Hepatocyte (in vitro differentiated cells): ENCODE measurements around the gene TMPRSS2. TPM values are rescaled to one million over a fixed set of nuclear protein-coding genes. Genes with fewer than 3 reads are reported as not detected.

ENCODE experiments used
- DNase-seq: peaks from one replicate; pipeline ENCODE4 v3.0.0-alpha.2; 2016; ENCODE audit warnings: low spot score
- H2AFZ ChIP-seq: fragments of 200-600 bp; sonication (generic); 2 replicates; pipeline ENCODE4 v1.6.0; 2016; ENCODE audit warnings: antibody characterized with exemption, mild to moderate bottlenecking
- H3K27ac ChIP-seq: fragments of 200-600 bp; sonication (generic); 2 replicates; pipeline ENCODE4 v1.5.1; 2016; ENCODE audit warnings: mild to moderate bottlenecking
- H3K27me3 ChIP-seq: fragments of 200-600 bp; sonication (generic); 2 replicates; pipeline ENCODE4 v1.6.1; 2016
- H3K36me3 ChIP-seq: fragments of 200-600 bp; sonication (generic); replicated peaks from 2 replicates; pipeline ENCODE4 v1.5.1; 2016; ENCODE audit warnings: low read depth; ENCODE audit not compliant: insufficient read depth
- H3K4me1 ChIP-seq: fragments of 200-600 bp; sonication (generic); 2 replicates; pipeline ENCODE4 v1.5.1; 2016; ENCODE audit warnings: mild to moderate bottlenecking, moderate library complexity; ENCODE audit not compliant: insufficient read depth
- H3K4me2 ChIP-seq: fragments of 200-600 bp; sonication (generic); 2 replicates; pipeline ENCODE4 v1.6.0; 2016
- H3K4me3 ChIP-seq: fragments of 200-600 bp; sonication (generic); 2 replicates; pipeline ENCODE4 v1.5.1; 2016; ENCODE audit warnings: mild to moderate bottlenecking
- H3K79me2 ChIP-seq: fragments of 200-600 bp; sonication (generic); 2 replicates; pipeline ENCODE4 v1.6.0; 2017; ENCODE audit warnings: mild to moderate bottlenecking
- H3K9me2 ChIP-seq: fragments of 200-600 bp; sonication (generic); replicated peaks from 2 replicates; pipeline ENCODE4 v1.6.0; 2017; ENCODE audit warnings: mild to moderate bottlenecking; ENCODE audit not compliant: insufficient read depth
- H3K9me3 ChIP-seq: fragments of 200-600 bp; sonication (generic); 2 replicates; pipeline ENCODE4 v1.5.1; 2016; ENCODE audit warnings: low read depth, mild to moderate bottlenecking
- H4K20me1 ChIP-seq: fragments of 200-600 bp; sonication (generic); 2 replicates; pipeline ENCODE4 v1.6.0; 2016; ENCODE audit warnings: mild to moderate bottlenecking; ENCODE audit not compliant: insufficient read depth, poor library complexity, severe bottlenecking
- CTCF ChIP-seq: fragments of 200-600 bp; sonication (generic); IDR thresholded peaks from 2 replicates; pipeline ENCODE4 v1.5.1; 2016; ENCODE audit warnings: antibody characterized with exemption, mild to moderate bottlenecking; ENCODE audit not compliant: poor library complexity
- EZH2 ChIP-seq: fragments of 200-600 bp; sonication (generic); IDR thresholded peaks from 2 replicates; pipeline ENCODE4 v1.6.1; 2016; ENCODE audit warnings: antibody characterized with exemption, mild to moderate bottlenecking, borderline replicate concordance
- EZH2phosphoT487 ChIP-seq: fragments of 200-600 bp; sonication (generic); IDR thresholded peaks from one replicate; pipeline ENCODE4 v1.6.1; 2018; ENCODE audit warnings: antibody characterized with exemption, mild to moderate bottlenecking, low read depth, moderate library complexity; ENCODE audit not compliant: unreplicated experiment, severe bottlenecking
- WGBS: methylation state at CpG from one replicate; pipeline ENCODE4 v1.1.6; 2016; ENCODE audit warnings: low lambda C conversion rate; ENCODE audit errors: missing lambda C conversion rate; 5-methylcytosine and 5-hydroxymethylcytosine counted together
- polyA plus RNA-seq: library from polyadenylated mRNA; unstranded; fragments of >200 nt; fragmentation: Nextera tagmentation; extraction: Ambion mirVana; gene quantifications from 2 replicates; pipeline ENCODE4 v1.2.1, GENCODE V29; 2016
- total RNA-seq: library from RNA; depleted of rRNA; stranded (reverse); fragments of >200 nt; gene quantifications from 2 replicates; pipeline ENCODE4 v1.2.3, GENCODE V29; 2014

TMPRSS2 gene
- total and polyA plus RNA-seq, 2 experiments from 2014 or later, result 65.9 to 121 TPM

- TF ChIP-seq CTCF (no peak), EZH2phosphoT487 (no peak), EZH2 (no peak)
- WGBS, result 96% methylated on average over 16 of the region's 16 CpGs
- no peaks in the 10 kb centered on the region for H3K27me3 ChIP-seq
These were observed 13.7 kb downstream of the TMPRSS2 start for GRCh38 chr21:41494242-41494641.

GRCh38 chr21:41491412-41491811, 16.5 kb downstream of the TMPRSS2 start:
- no peak overlapping the region for H2AFZ ChIP-seq
- no peak overlapping the region for H3K4me2 ChIP-seq
- no peaks in the 10 kb centered on the region for H3K27me3 ChIP-seq
- no peak for DNase-seq
- H3K79me2 ChIP-seq, result peaks cover 55% of the 10 kb centered on the region
- H3K36me3 ChIP-seq, result no peaks in the 10 kb centered on the region
- H3K27ac ChIP-seq, result no peak overlapping the region
- WGBS, result 84% methylated on average over 6 of the region's 6 CpGs
- peaks cover 3% of the 10 kb centered on the region for H4K20me1 ChIP-seq
- H3K4me3 ChIP-seq, result no peak overlapping the region
- H3K4me1 ChIP-seq, result peaks cover 8% of the 10 kb centered on the region
- H3K9me3 ChIP-seq, result no peaks in the 10 kb centered on the region
- no peaks in the 10 kb centered on the region for H3K9me2 ChIP-seq
- TF ChIP-seq EZH2phosphoT487 (no peak), EZH2 (no peak), CTCF (no peak)

More at GRCh38 chr21:41494242-41494641, 13.7 kb downstream of the TMPRSS2 start:
- no peak overlapping the region for H3K27ac ChIP-seq
- no peaks in the 10 kb centered on the region for H3K9me3 ChIP-seq
- H3K36me3 ChIP-seq, result no peaks in the 10 kb centered on the region
- no peak overlapping the region for H3K4me3 ChIP-seq
- H3K79me2 ChIP-seq, result peaks cover 69% of the 10 kb centered on the region
- no peak for DNase-seq
- H2AFZ ChIP-seq, result no peak overlapping the region
- no peaks in the 10 kb centered on the region for H3K9me2 ChIP-seq
- H3K4me1 ChIP-seq, result peaks cover 15% of the 10 kb centered on the region
- no peak overlapping the region for H3K4me2 ChIP-seq
- peaks cover 3% of the 10 kb centered on the region for H4K20me1 ChIP-seq

DNA sequence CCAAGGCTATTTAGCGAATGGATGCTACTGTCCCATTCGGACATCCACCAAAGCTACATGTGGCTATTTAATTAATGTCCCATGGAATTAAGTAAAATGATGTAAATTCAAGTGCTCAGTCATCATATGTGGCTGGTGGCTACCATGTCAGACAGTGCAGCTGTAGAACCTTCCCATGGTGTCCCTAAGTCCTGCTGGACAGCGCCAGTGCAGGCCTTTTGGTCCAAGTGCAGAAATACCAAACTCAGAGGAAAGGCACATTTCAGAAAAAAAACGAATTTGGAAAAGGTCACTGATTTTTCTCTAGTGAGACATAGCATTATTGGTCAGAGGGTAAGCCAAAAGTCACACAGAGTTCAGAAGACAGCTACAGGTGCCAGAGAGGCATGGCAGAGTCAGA, 17.6 kb downstream of the TMPRSS2 start:
- Histone ChIP-seq H4K20me1 (peaks cover 3% of the 10 kb centered on the region), H2AFZ (no peak overlapping the region), H3K36me3 (no peaks in the 10 kb centered on the region), H3K4me3 (no peak overlapping the region), H3K4me1 (peaks cover 11% of the 10 kb centered on the region), H3K9me2 (no peaks in the 10 kb centered on the region), H3K79me2 (peaks cover 44% of the 10 kb centered on the region), H3K9me3 (no peaks in the 10 kb centered on the region), H3K4me2 (no peak overlapping the region), H3K27me3 (no peaks in the 10 kb centered on the region), H3K27ac (no peak overlapping the region)
- DNase-seq, result no peak
- 92% methylated on average over 4 of the region's 4 CpGs for WGBS
- no peak for TF ChIP-seq CTCF

DNA sequence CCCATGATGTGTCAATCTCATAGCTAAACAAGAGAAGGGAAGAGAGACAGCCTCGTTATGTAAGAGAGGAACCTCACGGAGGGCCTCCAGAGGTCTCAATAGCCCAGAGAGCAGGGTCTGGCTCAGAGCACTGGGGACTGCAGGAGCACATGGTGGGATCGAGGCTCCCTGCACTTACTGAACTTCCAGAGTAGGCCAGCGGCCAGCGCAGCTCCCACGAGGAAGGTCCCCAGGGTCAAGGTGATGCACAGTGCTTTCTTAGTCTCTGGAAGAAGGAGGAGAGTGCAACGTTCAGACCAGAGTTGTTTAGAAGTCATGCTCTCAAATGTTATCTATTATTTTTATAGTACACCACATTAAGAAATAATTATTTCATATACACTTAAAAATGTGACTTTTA, 18.6 kb downstream of the TMPRSS2 start:
- DNase-seq, result no peak
- Histone ChIP-seq H3K4me2 (no peak overlapping the region), H4K20me1 (peaks cover 3% of the 10 kb centered on the region), H3K27me3 (no peaks in the 10 kb centered on the region), H3K36me3 (no peaks in the 10 kb centered on the region), H3K4me1 (peaks cover 11% of the 10 kb centered on the region), H3K27ac (no peak overlapping the region), H3K9me2 (no peaks in the 10 kb centered on the region), H2AFZ (no peak overlapping the region), H3K4me3 (no peak overlapping the region), H3K79me2 (peaks cover 40% of the 10 kb centered on the region), H3K9me3 (no peaks in the 10 kb centered on the region)
- TF ChIP-seq EZH2 (no peak), EZH2phosphoT487 (no peak), CTCF (no peak)
- 77% methylated on average over 7 of the region's 7 CpGs for WGBS
